Urothelium cell line (cell line): ENCODE data around the gene DRGX.

ENCODE experiments used
- DNase-seq: peaks from one replicate; pipeline ENCODE4 v3.0.0; 2011; ENCODE audit warnings: low spot score, mixed read lengths
- FAIRE-seq: peaks from 2 replicates; lab custom pipeline; 2011; peaks lifted over from hg19 to GRCh38; lab: Jason Lieb, UNC

The DRGX gene

GRCh38 chr10:49395741-49396665 lies at the start of gene DRGX:
Gene DRGX, minus strand, starts transcription at chr10:49396089. Its CDS starts 649 bp downstream, at chr10:49395440.
- DNase-seq (no peak), FAIRE-seq (no peak)

DNA sequence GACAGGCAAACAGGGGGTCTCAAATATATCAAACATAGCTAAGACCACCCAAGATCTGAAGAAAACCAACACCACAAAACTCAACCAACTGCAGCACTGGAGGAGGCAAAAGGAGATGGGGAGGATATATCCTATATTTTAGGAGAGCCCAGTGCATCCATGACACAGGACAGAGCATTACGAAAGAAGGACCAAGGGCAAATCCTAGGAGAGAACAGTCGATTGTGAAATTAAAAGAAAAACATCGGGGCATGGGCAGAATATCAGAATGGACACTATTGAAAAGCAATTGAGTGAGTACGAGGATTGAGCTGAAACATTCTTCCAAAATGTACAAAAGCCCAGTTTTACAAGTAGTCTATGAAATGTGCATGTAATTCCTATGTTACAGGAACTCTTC lies 48.5 kb upstream of the DRGX start:
- no peak for FAIRE-seq
- no peak for DNase-seq

DNA sequence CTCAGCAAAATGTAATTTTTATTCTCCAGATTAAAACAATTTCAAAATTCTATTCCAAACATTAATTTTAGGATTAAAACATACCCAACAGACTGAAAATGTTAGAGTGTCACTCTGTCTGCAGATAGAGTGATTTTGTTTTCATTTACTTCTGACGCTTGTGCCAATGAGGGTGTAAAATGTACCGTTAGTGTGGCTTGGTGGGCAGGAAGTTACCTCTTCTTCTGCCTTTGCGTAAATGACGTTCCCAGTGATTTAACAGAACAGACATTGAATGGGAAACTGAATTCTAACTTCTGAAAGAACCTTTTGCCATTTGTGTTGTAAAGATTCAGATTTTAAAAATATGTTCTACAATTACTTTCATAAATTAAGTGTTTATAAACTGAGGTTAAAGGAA lies 47.0 kb upstream of the DRGX start:
- FAIRE-seq: no peak
- no peak for DNase-seq

- FAIRE-seq: no peak
- DNase-seq: no peak
These were observed 45.9 kb upstream of the DRGX start for GRCh38 chr10:49441488-49442476.

DNA sequence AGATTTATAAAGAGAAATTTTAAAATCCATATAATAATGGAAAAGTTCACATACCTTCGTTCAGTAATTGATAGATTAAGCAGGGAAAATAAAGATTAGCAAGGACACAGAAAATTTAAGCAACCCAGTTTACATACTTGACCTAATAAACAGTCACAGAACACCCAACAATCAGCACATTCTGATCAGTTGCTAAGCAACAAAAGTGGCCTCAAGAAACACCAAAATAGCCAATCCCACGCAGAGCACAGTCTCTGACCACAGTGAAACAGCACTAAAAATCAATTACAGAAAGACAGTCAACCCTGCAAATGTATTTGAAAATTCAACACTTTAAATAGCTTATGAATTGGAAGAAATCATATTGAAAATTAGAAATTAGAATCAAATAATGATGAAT lies 39.3 kb upstream of the DRGX start:
- FAIRE-seq (no peak), DNase-seq (no peak)

DNA sequence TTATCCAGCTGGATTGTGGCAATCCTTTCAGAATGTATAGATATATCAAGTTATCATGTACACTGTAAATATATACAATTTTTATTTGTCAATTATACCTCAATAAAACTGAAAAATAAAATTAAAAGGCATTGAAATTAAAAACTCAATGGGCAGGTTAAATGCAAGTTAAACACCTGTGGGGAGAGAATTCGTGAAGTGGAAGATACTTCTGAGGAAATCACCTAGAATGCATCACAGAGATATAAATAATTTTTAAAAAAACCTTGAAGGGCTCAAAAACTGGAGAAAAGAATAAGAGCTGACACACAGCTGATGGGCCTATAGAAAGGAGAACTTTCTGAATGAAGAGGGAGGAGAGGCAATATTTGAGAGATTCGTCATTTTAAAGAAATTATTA lies 37.2 kb upstream of the DRGX start:
- FAIRE-seq (no peak), DNase-seq (no peak)

DNA sequence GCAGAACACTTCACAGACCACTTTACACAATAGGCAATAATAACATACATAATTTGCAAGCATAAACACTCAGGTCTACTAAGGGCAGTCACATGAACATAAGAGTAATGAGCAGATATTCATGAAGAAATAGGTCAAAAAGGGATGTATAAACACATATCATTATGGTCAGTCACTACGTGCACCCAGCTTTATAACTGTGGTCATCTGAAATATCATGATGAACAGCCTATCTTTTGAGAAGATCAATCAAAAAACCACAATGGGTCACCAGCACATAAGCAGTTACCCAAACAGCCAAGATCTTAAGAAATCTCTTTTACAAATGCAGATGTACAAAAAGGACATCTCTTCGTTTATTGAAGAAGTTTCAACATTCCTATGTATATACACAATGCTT lies 35.5 kb upstream of the DRGX start:
- no peak for DNase-seq
- FAIRE-seq: no peak

DNA sequence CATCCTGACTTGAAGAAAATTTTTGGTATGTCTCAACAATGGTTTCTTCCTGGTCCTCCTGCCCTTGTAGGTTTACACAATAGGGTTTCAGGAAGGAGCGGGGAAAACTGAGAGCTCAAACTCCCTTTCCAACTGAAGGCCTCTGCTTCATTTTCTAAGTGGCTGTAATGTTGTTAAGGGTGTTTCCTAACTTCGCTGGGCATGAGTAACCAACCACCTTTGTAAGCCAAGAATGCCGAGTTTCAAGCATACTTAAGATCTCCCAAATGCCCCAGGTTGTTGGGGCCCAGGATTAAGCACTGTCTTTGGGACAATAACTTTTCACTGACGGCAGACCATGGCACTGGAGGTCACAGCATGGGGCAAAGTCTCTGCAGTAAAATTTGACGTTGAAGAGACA lies 33.6 kb upstream of the DRGX start:
- FAIRE-seq (no peak), DNase-seq (no peak)

GRCh38 chr10:49426490-49427360 lies 30.8 kb upstream of the DRGX start:
- no peak for FAIRE-seq
- DNase-seq: no peak

DNA sequence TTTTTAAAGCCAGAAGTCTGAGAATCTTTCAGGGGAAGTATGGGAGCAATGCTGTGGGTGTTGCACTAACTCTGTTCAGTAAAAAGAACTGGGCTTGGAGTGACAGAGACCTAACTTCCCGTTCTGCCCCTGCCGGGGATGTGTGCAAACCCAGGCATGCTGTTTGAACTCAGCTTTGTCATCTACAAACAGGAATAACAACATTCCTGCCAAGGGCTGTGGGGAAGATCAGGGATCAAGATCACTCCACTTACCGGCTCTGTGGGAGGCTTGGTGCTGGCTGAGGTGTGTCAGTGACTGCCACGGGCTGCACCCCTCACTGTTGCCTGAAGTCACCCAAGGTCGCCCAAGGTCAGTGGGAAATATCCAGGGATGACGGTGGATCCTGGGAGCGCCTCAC lies 23.1 kb upstream of the DRGX start:
- DNase-seq: no peak
- FAIRE-seq: no peak

DNA sequence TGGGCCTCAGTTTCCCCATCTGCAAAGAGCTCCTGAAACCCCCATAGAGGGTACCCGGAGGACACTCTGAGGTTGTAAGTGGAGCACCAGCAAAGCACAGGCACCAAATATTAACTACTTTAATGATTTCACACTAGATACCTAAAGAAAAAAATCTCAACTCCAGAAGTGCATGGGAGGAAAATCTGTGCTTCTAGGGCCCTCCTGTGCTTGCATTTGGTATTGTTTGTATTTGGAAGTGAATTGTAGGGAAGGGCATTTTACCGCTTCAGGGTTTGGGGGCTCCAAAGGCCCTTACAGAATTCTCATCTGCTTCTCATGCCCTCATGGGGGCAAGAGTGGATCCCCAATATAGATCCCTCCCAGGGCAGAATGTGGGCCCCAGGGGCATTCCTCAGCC lies 22.4 kb upstream of the DRGX start:
- FAIRE-seq: no peak
- DNase-seq: no peak

DNA sequence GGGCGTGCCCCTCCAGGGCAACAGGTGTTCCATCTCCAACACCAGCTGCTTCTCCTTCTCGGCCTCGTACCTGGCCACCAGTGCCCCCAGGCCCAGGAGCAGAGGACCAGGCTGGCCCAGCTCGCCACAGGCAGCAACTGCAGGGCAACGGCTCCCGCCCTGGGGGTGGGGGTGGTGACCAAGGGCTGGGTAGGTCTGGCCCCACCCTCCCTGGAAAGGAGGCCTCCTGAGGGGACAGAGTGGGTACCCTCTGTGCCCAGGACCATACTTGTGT lies 22.1 kb upstream of the DRGX start:
- no peak for FAIRE-seq
- no peak for DNase-seq

DNA sequence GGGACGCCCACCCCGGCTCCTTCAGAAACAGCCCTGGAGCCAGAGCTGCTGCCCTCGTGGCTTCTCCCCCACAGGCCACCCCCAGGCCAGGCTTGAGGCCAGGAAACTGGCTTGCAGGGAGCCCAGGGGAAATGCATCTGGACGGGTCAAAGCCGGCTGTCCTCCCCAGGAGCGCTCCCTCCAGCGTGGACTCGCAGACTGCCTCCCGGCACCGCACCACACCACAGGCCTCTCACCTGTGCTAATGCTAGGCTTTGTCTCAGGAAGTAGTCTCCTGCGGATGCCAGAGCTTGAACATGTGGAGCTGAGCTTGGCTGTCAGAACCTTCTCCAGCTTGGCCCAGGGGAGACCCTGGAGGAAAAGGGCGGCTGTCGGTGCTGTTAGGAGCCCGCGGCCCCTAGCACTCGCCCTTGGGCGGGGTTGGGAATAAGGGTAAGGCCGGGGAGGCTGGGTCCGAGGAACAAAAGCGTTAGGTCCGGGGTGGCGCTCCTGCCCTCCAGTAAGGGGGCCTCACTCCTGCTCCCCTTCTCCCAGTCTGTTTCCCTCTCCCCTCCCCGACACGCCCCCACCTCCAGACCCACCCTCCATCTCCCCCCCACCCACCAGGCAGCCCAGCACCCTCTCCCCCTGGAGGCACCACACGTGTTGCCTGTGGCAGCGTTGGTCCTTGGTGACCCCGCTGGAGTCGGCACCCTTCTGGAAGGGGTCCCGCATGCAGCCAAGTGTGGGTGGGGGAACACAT lies 21.6 kb upstream of the DRGX start:
- DNase-seq: no peak
- no peak for FAIRE-seq

DNA sequence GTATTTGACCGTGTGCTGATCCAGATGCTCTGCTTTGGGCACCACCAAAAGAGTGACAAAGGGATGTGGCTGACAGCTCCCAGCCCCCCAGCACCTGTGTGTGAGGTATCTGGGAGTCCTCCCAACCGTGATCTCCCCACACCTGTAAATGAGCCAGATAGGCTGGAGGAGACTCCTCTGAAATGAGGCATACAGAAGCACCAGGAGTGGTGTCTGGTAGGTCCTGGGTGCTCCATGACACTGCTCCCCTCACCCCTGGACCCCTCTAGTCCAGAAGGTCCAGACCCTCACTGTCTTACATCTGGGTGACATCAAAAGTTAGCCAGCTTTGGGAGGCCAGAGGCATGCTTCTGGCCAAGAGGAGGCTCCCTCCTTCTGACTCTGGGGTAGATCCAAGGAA lies 20.0 kb upstream of the DRGX start:
- no peak for DNase-seq
- FAIRE-seq: no peak

GRCh38 chr10:49415109-49415508 lies 19.2 kb upstream of the DRGX start:
- no peak for FAIRE-seq
- no peak for DNase-seq

- FAIRE-seq: no peak
- no peak for DNase-seq
These were observed 18.6 kb upstream of the DRGX start for GRCh38 chr10:49414496-49414895.

GRCh38 chr10:49412571-49412970 lies 16.7 kb upstream of the DRGX start:
- no peak for FAIRE-seq

GRCh38 chr10:49410365-49411074 lies 14.6 kb upstream of the DRGX start:
- FAIRE-seq (no peak), DNase-seq (no peak)

More at GRCh38 chr10:49412571-49412970, 16.7 kb upstream of the DRGX start:
- DNase-seq: no peak

- DNase-seq (no peak), FAIRE-seq (no peak)
These were observed 13.9 kb upstream of the DRGX start for GRCh38 chr10:49409755-49410154.
